MM.1S (cell line): ENCODE measurements around the gene FAF2.
"Not testable (repeated sequence)": the region's sequence is repeated elsewhere in the genome, so short reads cannot be mapped to it uniquely, and the experiment has no call there.

ENCODE experiments used
- DNase-seq: peaks from one replicate; pipeline ENCODE4 v3.0.0-alpha.2; 2015
- H2AFZ ChIP-seq: fragments of 300-600 bp; sonication (generic); 2 replicates; pipeline ENCODE4 v1.6.0; 2016; ENCODE audit warnings: antibody characterized with exemption, low read length
- H3F3A ChIP-seq: fragments of 300-600 bp; sonication (generic); 2 replicates; pipeline ENCODE4 v1.6.1; 2016; ENCODE audit warnings: mild to moderate bottlenecking, antibody characterized with exemption, low read length, moderate library complexity, mixed read lengths; ENCODE audit not compliant: insufficient read depth
- H3K27ac ChIP-seq: fragments of 300-600 bp; sonication (generic); 2 replicates; pipeline ENCODE4 v1.5.1; 2016; ENCODE audit warnings: mild to moderate bottlenecking, low read length
- H3K27me3 ChIP-seq: fragments of 300-600 bp; sonication (generic); replicated peaks from 2 replicates; pipeline ENCODE4 v1.6.0; 2016; ENCODE audit warnings: low read length; ENCODE audit not compliant: insufficient read depth
- H3K36me3 ChIP-seq: fragments of 300-600 bp; sonication (generic); replicated peaks from 2 replicates; pipeline ENCODE4 v1.6.1; 2016; ENCODE audit warnings: mild to moderate bottlenecking, low read length, mixed read lengths; ENCODE audit not compliant: insufficient read depth
- H3K4me1 ChIP-seq: fragments of 300-600 bp; sonication (generic); 2 replicates; pipeline ENCODE4 v1.6.1; 2016; ENCODE audit warnings: low read length, mixed read lengths
- H3K4me2 ChIP-seq: fragments of 300-600 bp; sonication (generic); 2 replicates; pipeline ENCODE4 v1.6.0; 2016; ENCODE audit warnings: low read depth, low read length
- H3K4me3 ChIP-seq: fragments of 300-600 bp; sonication (generic); 2 replicates; pipeline ENCODE4 v1.5.1; 2016; ENCODE audit warnings: low read length, mixed read lengths
- H3K79me2 ChIP-seq: fragments of 300-600 bp; sonication (generic); 2 replicates; pipeline ENCODE4 v1.6.1; 2016; ENCODE audit warnings: mixed run types, low read length, mixed read lengths
- H3K9ac ChIP-seq: fragments of 300-600 bp; sonication (generic); 2 replicates; pipeline ENCODE4 v1.6.1; 2016; ENCODE audit warnings: low read length, mixed read lengths
- H3K9me2 ChIP-seq: fragments of 300-600 bp; sonication (generic); replicated peaks from 2 replicates; pipeline ENCODE4 v1.6.1; 2016; ENCODE audit warnings: mild to moderate bottlenecking, low read length, mixed read lengths; ENCODE audit not compliant: insufficient read depth
- H3K9me3 ChIP-seq: fragments of 300-600 bp; sonication (generic); replicated peaks from 2 replicates; pipeline ENCODE4 v1.6.1; 2016; ENCODE audit warnings: mild to moderate bottlenecking, low read length, mixed read lengths; ENCODE audit not compliant: insufficient read depth
- H4K20me1 ChIP-seq: fragments of 300-600 bp; sonication (generic); 2 replicates; pipeline ENCODE4 v1.6.1; 2016; ENCODE audit warnings: mild to moderate bottlenecking, low read length, moderate library complexity, mixed read lengths; ENCODE audit not compliant: insufficient read depth
- EZH2 ChIP-seq: fragments of 300-600 bp; sonication (generic); optimal IDR thresholded peaks from 2 replicates; pipeline ENCODE3; 2017; ENCODE audit warnings: low read depth, mild to moderate bottlenecking, antibody characterized with exemption, low read length, mixed read lengths
- EZH2phosphoT487 ChIP-seq: fragments of 300-600 bp; sonication (generic); IDR thresholded peaks from 2 replicates; pipeline ENCODE4 v1.6.1; 2018; ENCODE audit warnings: antibody characterized with exemption, low read length
- TF ChIP-seq, protein P1 (sequence below): fragments of 300-600 bp; sonication (generic); IDR thresholded peaks from 2 replicates; pipeline ENCODE4 v1.5.1; 2016; ENCODE audit warnings: antibody characterized with exemption, low read length, mixed read lengths

FAF2 gene

GRCh38 chr5:176549871-176550270, 101.7 kb downstream of the FAF2 start:
- no peak overlapping the region for H3K9ac ChIP-seq
- H3K9me2 ChIP-seq, result no peaks in the 10 kb centered on the region
- no peak for DNase-seq
- peaks cover 8% of the 10 kb centered on the region; the same call in 1 of the 2 replicates for H3K27me3 ChIP-seq
- no peaks in the 10 kb centered on the region for H3F3A ChIP-seq
- 0 out of 2 replicates have a peak, but pooled peaks cover 2% of the 10 kb centered on the region for H3K79me2 ChIP-seq
- H3K27ac ChIP-seq, result no peak overlapping the region
- H3K9me3 ChIP-seq, result no peaks in the 10 kb centered on the region
- peak overlapping the region; percentile 47 for H3K4me3 ChIP-seq
- no peak overlapping the region for H2AFZ ChIP-seq
- no peaks in the 10 kb centered on the region for H3K36me3 ChIP-seq
- H3K4me1 ChIP-seq, result peaks cover 11% of the 10 kb centered on the region; the same call in 1 of the 2 replicates
- H4K20me1 ChIP-seq, result no peaks in the 10 kb centered on the region
- H3K4me2 ChIP-seq, result peak overlapping the region; percentile 89; the same call in 1 of the 2 replicates
- TF ChIP-seq EZH2phosphoT487 (no peak), EZH2 (no peak)
- TF ChIP-seq, protein P1, sequence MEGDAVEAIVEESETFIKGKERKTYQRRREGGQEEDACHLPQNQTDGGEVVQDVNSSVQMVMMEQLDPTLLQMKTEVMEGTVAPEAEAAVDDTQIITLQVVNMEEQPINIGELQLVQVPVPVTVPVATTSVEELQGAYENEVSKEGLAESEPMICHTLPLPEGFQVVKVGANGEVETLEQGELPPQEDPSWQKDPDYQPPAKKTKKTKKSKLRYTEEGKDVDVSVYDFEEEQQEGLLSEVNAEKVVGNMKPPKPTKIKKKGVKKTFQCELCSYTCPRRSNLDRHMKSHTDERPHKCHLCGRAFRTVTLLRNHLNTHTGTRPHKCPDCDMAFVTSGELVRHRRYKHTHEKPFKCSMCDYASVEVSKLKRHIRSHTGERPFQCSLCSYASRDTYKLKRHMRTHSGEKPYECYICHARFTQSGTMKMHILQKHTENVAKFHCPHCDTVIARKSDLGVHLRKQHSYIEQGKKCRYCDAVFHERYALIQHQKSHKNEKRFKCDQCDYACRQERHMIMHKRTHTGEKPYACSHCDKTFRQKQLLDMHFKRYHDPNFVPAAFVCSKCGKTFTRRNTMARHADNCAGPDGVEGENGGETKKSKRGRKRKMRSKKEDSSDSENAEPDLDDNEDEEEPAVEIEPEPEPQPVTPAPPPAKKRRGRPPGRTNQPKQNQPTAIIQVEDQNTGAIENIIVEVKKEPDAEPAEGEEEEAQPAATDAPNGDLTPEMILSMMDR, result no peak

- H2AFZ ChIP-seq, result peak overlapping the region; percentile 15; the same call in 1 of the 2 replicates
- H3K27ac ChIP-seq, result no peak overlapping the region
- H3K27me3 ChIP-seq, result peaks cover 8% of the 10 kb centered on the region; the same call in 1 of the 2 replicates
- H3K9me2 ChIP-seq, result no peaks in the 10 kb centered on the region
- no peaks in the 10 kb centered on the region for H4K20me1 ChIP-seq
- no peaks in the 10 kb centered on the region for H3K9me3 ChIP-seq
- H3K4me3 ChIP-seq, result peak overlapping the region; percentile 47
- peaks cover 11% of the 10 kb centered on the region; the same call in 1 of the 2 replicates for H3K4me1 ChIP-seq
- H3K9ac ChIP-seq, result peak overlapping the region; percentile 6; the same call in 1 of the 2 replicates
- H3K36me3 ChIP-seq, result no peaks in the 10 kb centered on the region
- TF ChIP-seq, protein P1, result no peak
- TF ChIP-seq EZH2 (no peak), EZH2phosphoT487 (no peak)
- no peaks in the 10 kb centered on the region for H3F3A ChIP-seq
- DNase-seq, result peak; percentile 21
- H3K79me2 ChIP-seq, result no peaks in the 10 kb centered on the region
- H3K4me2 ChIP-seq, result peak overlapping the region; percentile 89
Measured at GRCh38 chr5:176550275-176550831, 102.2 kb downstream of the FAF2 start.

DNA sequence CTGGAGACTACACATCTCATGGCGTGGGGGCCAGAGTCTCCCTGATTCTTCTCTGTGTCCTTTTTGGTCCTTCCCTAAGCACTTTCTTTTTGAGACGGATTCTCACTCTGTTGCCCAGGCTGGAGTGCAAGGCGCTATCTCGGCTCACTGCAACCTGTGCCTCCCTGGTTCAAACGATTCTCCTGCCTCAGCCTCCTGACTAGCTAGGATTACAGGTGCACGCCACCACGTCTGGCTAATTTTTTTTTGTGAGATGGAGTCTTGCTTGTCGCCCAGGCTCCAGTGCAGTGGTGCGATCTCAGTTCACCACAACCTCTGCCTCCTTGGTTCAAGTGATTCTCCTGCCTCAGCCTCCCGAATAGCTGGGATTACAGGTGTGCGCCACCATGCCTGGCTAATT, 102.8 kb downstream of the FAF2 start:
- Histone ChIP-seq H2AFZ (peak overlapping the region; percentile 15; the same call in 1 of the 2 replicates), H3K4me1 (peaks cover 11% of the 10 kb centered on the region; the same call in 1 of the 2 replicates), H3K4me3 (peak overlapping the region; percentile 47), H3K4me2 (peak overlapping the region; percentile 89)
- not testable (repeated sequence) for DNase-seq, H3K9me3 ChIP-seq, H3K9ac ChIP-seq, H3F3A ChIP-seq, H4K20me1 ChIP-seq, H3K27me3 ChIP-seq, H3K9me2 ChIP-seq, H3K27ac ChIP-seq, H3K79me2 ChIP-seq, H3K36me3 ChIP-seq

DNA sequence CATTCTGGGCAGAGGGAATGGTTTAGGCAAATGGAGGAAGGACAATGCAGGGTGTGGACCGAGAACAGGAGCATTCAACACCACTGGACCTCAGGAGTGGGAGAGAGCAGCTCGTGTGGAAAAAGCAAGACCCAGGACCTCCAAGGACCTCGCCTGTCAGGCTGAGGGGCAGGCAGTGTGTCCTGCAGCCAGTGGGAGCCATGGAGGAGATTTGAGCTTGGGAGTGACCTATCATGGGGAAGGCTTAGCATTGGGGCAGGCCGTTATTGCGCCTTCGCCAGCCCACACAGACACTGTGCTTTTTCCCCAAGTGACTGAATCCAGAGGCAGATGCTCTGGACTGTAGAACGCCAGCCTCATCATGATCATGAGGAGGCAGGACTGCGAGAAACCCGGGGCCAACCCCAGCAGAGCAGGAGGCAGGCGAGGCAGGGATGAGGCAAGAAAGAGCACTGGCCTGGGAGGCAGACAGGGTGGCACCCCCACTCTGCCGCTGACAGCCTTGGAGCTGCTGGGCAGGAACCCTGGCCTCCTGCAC, 104.2 kb downstream of the FAF2 start:
- Histone ChIP-seq H3K4me3 (no peak overlapping the region), H3K9ac (no peak overlapping the region), H3K27ac (no peak overlapping the region), H3K79me2 (no peaks in the 10 kb centered on the region), H3K4me2 (no peak overlapping the region), H3K4me1 (peaks cover 11% of the 10 kb centered on the region; the same call in 1 of the 2 replicates), H3K9me2 (no peaks in the 10 kb centered on the region), H4K20me1 (no peaks in the 10 kb centered on the region), H2AFZ (no peak overlapping the region), H3K27me3 (peaks cover 8% of the 10 kb centered on the region; the same call in 1 of the 2 replicates), H3F3A (no peaks in the 10 kb centered on the region), H3K36me3 (no peaks in the 10 kb centered on the region), H3K9me3 (no peaks in the 10 kb centered on the region)
- no peak for TF ChIP-seq EZH2
- TF ChIP-seq, protein P1, result no peak
- TF ChIP-seq EZH2phosphoT487, result no peak
- DNase-seq, result no peak
